HepG2 (cell line): ENCODE results near the gene PTGDS. TPM values are rescaled to one million over a fixed set of nuclear protein-coding genes. Genes with fewer than 3 reads are reported as not detected.
A peak's percentile ranks its signal among the peaks of the same experiment; 100 is the strongest.

Experiments used
- ATAC-seq: fragments of 200-7000 bp; cut with Tn5 transposase; 3 replicates; pipeline ENCODE4 v1.9.1; 2020; ENCODE audit warnings: mild to moderate bottlenecking, moderate library complexity
- BruUV-seq: library from RNA; stranded (reverse); fragments of 400-500 nt; replicated peaks from 2 replicates; lab custom pipeline; 2021; lab: Mats Ljungman, UMichigan
- CTCF ChIA-PET: fragments of 300-600 bp; formaldehyde crosslinking; extraction: SDS; loops from one replicate; lab custom pipeline; 2021; ENCODE audit warnings: low total read pairs, inconsistent platforms, low intra/inter-chr PET ratio; lab: Yijun Ruan, JAX
- POLR2A ChIA-PET: fragments of 350-600 bp; sonication (Branson Sonifier 250); formaldehyde crosslinking; loops from one replicate; lab custom pipeline; 2020; ENCODE audit warnings: antibody characterized with exemption, inconsistent platforms; lab: Yijun Ruan, JAX
- DNase-seq: peaks from one replicate; pipeline ENCODE4 v3.0.0-alpha.2; 2015; ENCODE audit warnings: low spot score
- FAIRE-seq: peaks from 3 replicates; lab custom pipeline; 2011; peaks lifted over from hg19 to GRCh38; lab: Jason Lieb, UNC
- H2AFZ ChIP-seq: one replicate; pipeline ENCODE4 v1.6.1; 2011; ENCODE audit warnings: low read length, inconsistent platforms
- H3K27ac ChIP-seq: fragments of 300-600 bp; 3 replicates; pipeline ENCODE4 v1.8.0; 2011; ENCODE audit warnings: mixed run types, mild to moderate bottlenecking, mixed read lengths, low read length, inconsistent platforms; ENCODE audit not compliant: insufficient read depth; ENCODE audit errors: extremely low read length
- H3K27me3 ChIP-seq, 2 experiments: fragments of 200-600 bp in 1 of 2; 2 replicates in 1 of 2; 3 replicates in 1 of 2; pipeline versions ENCODE4 v1.6.0 to v1.8.0; 2011; ENCODE audit warnings: low read length in 2 of 2, mild to moderate bottlenecking in 2 of 2, moderate library complexity in 2 of 2, inconsistent platforms in 1 of 2; ENCODE audit not compliant: insufficient read depth in 2 of 2, control insufficient read depth in 1 of 2
- H3K36me3 ChIP-seq, 2 experiments: fragments of 200-600 bp in 1 of 2; replicated peaks in 1 of 2; 2 replicates in 1 of 2; 3 replicates in 1 of 2; pipeline versions ENCODE4 v1.5.1 to v1.8.0; 2011; ENCODE audit warnings: low read length in 2 of 2, inconsistent platforms in 1 of 2; ENCODE audit not compliant: insufficient read depth in 2 of 2, control insufficient read depth in 1 of 2
- H3K4me1 ChIP-seq: 2 replicates; pipeline ENCODE4 v1.5.1; 2012; ENCODE audit warnings: low read length, inconsistent platforms; ENCODE audit not compliant: insufficient read depth
- H3K4me2 ChIP-seq: 2 replicates; pipeline ENCODE4 v1.6.0; 2011; ENCODE audit warnings: low read depth, low read length, inconsistent platforms
- H3K4me3 ChIP-seq, 3 experiments: fragments of 200-600 bp in 1 of 3; sonication (generic), shearing (Covaris generic) in 1 of 3; replicated peaks in 1 of 3; 2 replicates each; pipeline ENCODE4 v1.5.1; 2011 to 2016; ENCODE audit warnings: low read length in 3 of 3, inconsistent platforms in 2 of 3, low read depth in 2 of 3, mild to moderate bottlenecking in 2 of 3, control low read depth in 1 of 3, mixed read lengths in 1 of 3; ENCODE audit not compliant: insufficient read depth in 1 of 3
- H3K79me2 ChIP-seq: one replicate; pipeline ENCODE4 v1.6.1; 2011; ENCODE audit warnings: low read length, inconsistent platforms; ENCODE audit not compliant: insufficient read depth
- H3K9ac ChIP-seq: 2 replicates; pipeline ENCODE4 v1.6.0; 2011; ENCODE audit warnings: mild to moderate bottlenecking, low read depth, low read length, inconsistent platforms; ENCODE audit not compliant: insufficient read depth
- H3K9me3 ChIP-seq: 2 replicates; pipeline ENCODE4 v1.5.1; 2012; ENCODE audit warnings: mild to moderate bottlenecking, low read length
- H4K20me1 ChIP-seq: 2 replicates; pipeline ENCODE4 v1.6.0; 2011; ENCODE audit warnings: inconsistent platforms, mild to moderate bottlenecking, low read length, moderate library complexity; ENCODE audit not compliant: insufficient read depth
- AKAP8 ChIP-seq: sonication (generic); formaldehyde crosslinking; IDR thresholded peaks from 2 replicates; pipeline ENCODE4 v1.5.1; 2020; ENCODE audit warnings: mild to moderate bottlenecking, missing genetic modification reagents
- FOXA1 ChIP-seq, 2 experiments: fragments of 450-650 bp in 1 of 2; sonication (generic) in 1 of 2; formaldehyde crosslinking in 1 of 2; IDR thresholded peaks; 2 replicates each; pipeline versions ENCODE4 v1.4.0 to v1.6.1; 2016 to 2020; ENCODE audit warnings: missing genetic modification reagents in 1 of 2
- LCORL ChIP-seq, 2 experiments: fragments of 450-650 bp in 1 of 2; sonication (generic) in 1 of 2; formaldehyde crosslinking in 1 of 2; IDR thresholded peaks; 2 replicates each; pipeline versions ENCODE4 v1.5.0 to v1.6.1; 2017 to 2020; ENCODE audit warnings: antibody characterized with exemption in 1 of 2, missing genetic modification reagents in 1 of 2
- NBN ChIP-seq: fragments of 450-650 bp; conservative IDR thresholded peaks from 2 replicates; pipeline ENCODE4 v1.6.1; 2017
- NFRKB ChIP-seq: fragments of 450-650 bp; IDR thresholded peaks from 2 replicates; pipeline ENCODE4 v1.6.1; 2017
- PCBP2 ChIP-seq: fragments of 200-400 bp; formaldehyde crosslinking; optimal IDR thresholded peaks from 2 replicates; pipeline ENCODE3; 2018; ENCODE audit warnings: low read length, low read depth; ENCODE audit not compliant: poor library complexity, severe bottlenecking
- PLRG1 ChIP-seq: fragments of 450-650 bp; conservative IDR thresholded peaks from 2 replicates; pipeline ENCODE4 v1.6.1; 2016
- RAD51 ChIP-seq: fragments of 450-650 bp; IDR thresholded peaks from 2 replicates; pipeline ENCODE4 v1.6.1; 2016; ENCODE audit warnings: borderline replicate concordance
- RBM39 ChIP-seq: fragments of 200-400 bp; formaldehyde crosslinking; IDR thresholded peaks from one replicate; pipeline ENCODE4 v1.6.1; 2018; ENCODE audit warnings: antibody characterized with exemption, mild to moderate bottlenecking, low read depth, low read length; ENCODE audit not compliant: poor library complexity, severe bottlenecking
- ZNF879 ChIP-seq: sonication (generic); formaldehyde crosslinking; IDR thresholded peaks from 2 replicates; pipeline ENCODE4 v1.8.1; 2023; ENCODE audit warnings: missing genetic modification reagents
- WGBS: methylation state at CpG from one replicate; pipeline ENCODE4 v1.1.6; 2017; ENCODE audit warnings: low lambda C conversion rate; 5-methylcytosine and 5-hydroxymethylcytosine counted together
- in situ Hi-C: cut with HindIII; loops from 2 replicates; pipeline ENCODE4 v1.10.0; 2017; ENCODE audit warnings: low pct_unique_long_range_greater_than_20kb; ENCODE audit not compliant: extremely low pct_ligation_motif_present
- intact Hi-C: fragments of 100-400 bp; cut with micrococcal nuclease; formaldehyde crosslinking; loops from one replicate; pipeline ENCODE4 v1.10.0; 2022; ENCODE audit not compliant: unreplicated experiment
- polyA plus RNA-seq, 8 experiments: library from polyadenylated mRNA; depleted of rRNA in 3 of 8; stranded (reverse) in 7 of 8; unstranded in 1 of 8; fragments of >200 nt; fragmentation: Illumina TruSeq in 4 of 8; extraction: Trizol in 4 of 8; gene quantifications; 2 replicates each; pipeline versions ENCODE4 v1.2.1 to v1.2.3, GENCODE V29; 2011 to 2016; ENCODE audit warnings: low read depth in 4 of 8, missing spikeins in 1 of 8, mixed read lengths in 1 of 8; ENCODE audit not compliant: insufficient read depth in 1 of 8
- total RNA-seq, 5 experiments: library from RNA; depleted of rRNA; stranded (reverse); fragments of >200 nt; fragmentation: Illumina TruSeq; extraction: Trizol; gene quantifications; 2 replicates each; pipeline ENCODE4 v1.2.3, GENCODE V29; 2016; ENCODE audit warnings: low read depth in 1 of 5
- TF ChIP-seq, protein P1 (sequence below): sonication (generic); formaldehyde crosslinking; IDR thresholded peaks from 2 replicates; pipeline ENCODE4 v1.5.0; 2020; ENCODE audit warnings: missing genetic modification reagents
- TF ChIP-seq, protein P2 (sequence below): IDR thresholded peaks from 2 replicates; pipeline ENCODE4 v1.6.1; 2012; ENCODE audit warnings: inconsistent platforms
- TF ChIP-seq, protein P3 (sequence below): fragments of 450-650 bp; IDR thresholded peaks from 2 replicates; pipeline ENCODE4 v1.6.1; 2016

Gene PTGDS
- total and polyA plus RNA-seq, 2 of the 13 experiments (the other 11 are each of a cell fraction or from before 2014, with no cell fraction given), result 0.33 to 0.50 TPM

DNA sequence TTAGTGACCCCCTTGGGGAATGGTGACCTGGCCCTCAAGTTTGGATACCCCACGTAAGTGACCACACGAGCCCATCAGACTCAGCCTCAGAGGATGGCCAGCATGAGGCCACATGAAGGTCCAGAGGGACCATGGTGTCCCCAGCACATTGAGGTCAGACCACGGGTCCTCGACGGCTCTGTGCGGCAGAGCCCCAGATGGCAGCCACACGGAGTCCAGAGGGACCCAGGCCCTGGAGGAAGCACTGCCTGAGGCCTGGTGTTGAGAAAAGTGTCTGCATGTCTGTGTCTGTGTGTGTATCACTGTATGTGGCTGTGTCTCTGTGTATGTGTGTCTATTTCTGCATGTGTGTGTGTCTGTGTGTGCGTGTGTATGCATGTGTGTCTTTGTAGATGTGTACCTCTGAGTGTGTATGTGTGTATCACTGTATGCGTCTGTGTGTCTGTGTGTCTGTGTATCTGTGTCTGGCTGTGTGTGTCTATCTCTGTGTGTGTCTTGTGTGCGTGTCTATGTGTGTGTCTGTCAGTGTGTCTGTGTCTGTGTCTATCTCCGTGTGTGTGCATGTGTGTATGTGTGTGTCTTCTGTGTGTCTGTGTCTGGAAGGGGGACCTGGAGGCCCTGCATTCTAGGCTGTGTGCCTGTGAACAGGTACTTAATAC is 6.5 kb downstream of the PTGDS start:
- no peak overlapping the region for H3K4me2 ChIP-seq
- no peak for ATAC-seq

More for the DNA sequence above, 6.5 kb downstream of the PTGDS start:
- 49% methylated on average over 4 of the region's 11 CpGs for WGBS
- H2AFZ ChIP-seq, result no peak overlapping the region
- H3K79me2 ChIP-seq, result no peaks in the 10 kb centered on the region
- H3K9me3 ChIP-seq, result no peaks in the 10 kb centered on the region
- no TSS peak for BruUV-seq
- ChIA-PET POLR2A (no interaction called here), CTCF (no interaction called here)
- peaks cover 43% of the 10 kb centered on the region for H3K4me1 ChIP-seq
- intact Hi-C loops (no loop called here), in situ Hi-C loops (no loop called here)
- FAIRE-seq (no peak), DNase-seq (no peak)
- no peak overlapping the region for H3K9ac ChIP-seq
- H3K27ac ChIP-seq, result no peak overlapping the region
- no peaks in the 10 kb centered on the region for H4K20me1 ChIP-seq
- peaks cover 3 to 50% of the 10 kb centered on the region in 2 experiments; a peak in 3 of 5 replicates for H3K27me3 ChIP-seq
- H3K36me3 ChIP-seq, result no peaks in the 10 kb centered on the region
- TF ChIP-seq PLRG1 (0 out of 2 replicates have a peak, but pooled peaks have one; percentile 75), ZNF879 (CRISPR knock-in tag) (no peak), FOXA1 (IDR thresholded peaks at IDR 0.05) (0 out of 2 replicates have a peak, but pooled peaks have one; percentile 21), FOXA1 (CRISPR knock-in tag; IDR thresholded peaks at IDR 0.05) (no peak), NFRKB (0 out of 2 replicates have a peak, but pooled peaks have one; percentile 37), LCORL (IDR thresholded peaks at IDR 0.05) (0 out of 2 replicates have a peak, but pooled peaks have one; percentile 26), LCORL (CRISPR knock-in tag; IDR thresholded peaks at IDR 0.05) (no peak), PCBP2 (no peak), RBM39 (no peak), AKAP8 (CRISPR knock-in tag) (no peak), RAD51 (peak; percentile 22; the same call in 1 of the 2 replicates), NBN (peak; percentile 88; the same call in 1 of the 2 replicates)
- TF ChIP-seq, protein P1, sequence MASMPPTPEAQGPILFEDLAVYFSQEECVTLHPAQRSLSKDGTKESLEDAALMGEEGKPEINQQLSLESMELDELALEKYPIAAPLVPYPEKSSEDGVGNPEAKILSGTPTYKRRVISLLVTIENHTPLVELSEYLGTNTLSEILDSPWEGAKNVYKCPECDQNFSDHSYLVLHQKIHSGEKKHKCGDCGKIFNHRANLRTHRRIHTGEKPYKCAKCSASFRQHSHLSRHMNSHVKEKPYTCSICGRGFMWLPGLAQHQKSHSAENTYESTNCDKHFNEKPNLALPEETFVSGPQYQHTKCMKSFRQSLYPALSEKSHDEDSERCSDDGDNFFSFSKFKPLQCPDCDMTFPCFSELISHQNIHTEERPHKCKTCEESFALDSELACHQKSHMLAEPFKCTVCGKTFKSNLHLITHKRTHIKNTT (CRISPR knock-in tag), result no peak
- TF ChIP-seq, protein P2, sequence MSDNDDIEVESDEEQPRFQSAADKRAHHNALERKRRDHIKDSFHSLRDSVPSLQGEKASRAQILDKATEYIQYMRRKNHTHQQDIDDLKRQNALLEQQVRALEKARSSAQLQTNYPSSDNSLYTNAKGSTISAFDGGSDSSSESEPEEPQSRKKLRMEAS, result no peak
- TF ChIP-seq, protein P3, sequence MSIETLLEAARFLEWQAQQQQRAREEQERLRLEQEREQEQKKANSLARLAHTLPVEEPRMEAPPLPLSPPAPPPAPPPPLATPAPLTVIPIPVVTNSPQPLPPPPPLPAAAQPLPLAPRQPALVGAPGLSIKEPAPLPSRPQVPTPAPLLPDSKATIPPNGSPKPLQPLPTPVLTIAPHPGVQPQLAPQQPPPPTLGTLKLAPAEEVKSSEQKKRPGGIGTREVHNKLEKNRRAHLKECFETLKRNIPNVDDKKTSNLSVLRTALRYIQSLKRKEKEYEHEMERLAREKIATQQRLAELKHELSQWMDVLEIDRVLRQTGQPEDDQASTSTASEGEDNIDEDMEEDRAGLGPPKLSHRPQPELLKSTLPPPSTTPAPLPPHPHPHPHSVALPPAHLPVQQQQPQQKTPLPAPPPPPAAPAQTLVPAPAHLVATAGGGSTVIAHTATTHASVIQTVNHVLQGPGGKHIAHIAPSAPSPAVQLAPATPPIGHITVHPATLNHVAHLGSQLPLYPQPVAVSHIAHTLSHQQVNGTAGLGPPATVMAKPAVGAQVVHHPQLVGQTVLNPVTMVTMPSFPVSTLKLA, result 0 out of 2 replicates have a peak, but pooled peaks have one; percentile 33
- H3K4me3 ChIP-seq, result no peak overlapping the region
